KMS-11 (cell line): ENCODE results near the gene GOLT1A.

Experiments
- H2AFZ ChIP-seq: fragments of 200-600 bp; sonication (generic); 2 replicates; pipeline ENCODE4 v1.6.1; 2016; ENCODE audit warnings: antibody characterized with exemption, mixed run types, low read depth
- H3K27ac ChIP-seq: fragments of 200-600 bp; sonication (generic); 2 replicates; pipeline ENCODE4 v1.6.1; 2016; ENCODE audit warnings: mild to moderate bottlenecking, mixed run types
- H3K27me3 ChIP-seq: fragments of 200-600 bp; sonication (generic); 2 replicates; pipeline ENCODE4 v1.6.1; 2017; ENCODE audit warnings: mild to moderate bottlenecking, low read depth, mixed run types, moderate library complexity; ENCODE audit not compliant: insufficient read depth
- H3K36me3 ChIP-seq: fragments of 200-600 bp; sonication (generic); 2 replicates; pipeline ENCODE4 v1.6.1; 2017; ENCODE audit warnings: mild to moderate bottlenecking, mixed run types; ENCODE audit not compliant: insufficient read depth
- H3K4me1 ChIP-seq: fragments of 200-600 bp; sonication (generic); 2 replicates; pipeline ENCODE4 v1.6.1; 2016; ENCODE audit warnings: mild to moderate bottlenecking, low read depth, mixed run types; ENCODE audit not compliant: poor library complexity, severe bottlenecking
- H3K4me2 ChIP-seq: fragments of 200-600 bp; sonication (generic); 2 replicates; pipeline ENCODE4 v1.7.0; 2016; ENCODE audit warnings: mild to moderate bottlenecking, mixed run types
- H3K4me3 ChIP-seq: fragments of 200-600 bp; sonication (generic); IDR thresholded peaks from 2 replicates; pipeline ENCODE4 v1.6.1; 2017; ENCODE audit warnings: low read depth, low read length, mixed read lengths; ENCODE audit not compliant: insufficient read depth
- H3K79me2 ChIP-seq: fragments of 200-600 bp; sonication (generic); 2 replicates; pipeline ENCODE4 v1.6.1; 2016; ENCODE audit warnings: low read depth, mixed run types; ENCODE audit not compliant: insufficient read depth
- H3K9ac ChIP-seq: fragments of 200-600 bp; sonication (generic); 2 replicates; pipeline ENCODE4 v1.6.1; 2016; ENCODE audit warnings: mild to moderate bottlenecking, mixed run types
- H4K20me1 ChIP-seq: fragments of 200-600 bp; sonication (generic); 2 replicates; pipeline ENCODE4 v1.6.1; 2016; ENCODE audit warnings: mild to moderate bottlenecking, mixed run types; ENCODE audit not compliant: insufficient read depth
- TF ChIP-seq, protein P1 (sequence below): fragments of 200-600 bp; sonication (generic); conservative IDR thresholded peaks from 2 replicates; pipeline ENCODE4 v1.6.1; 2017; ENCODE audit warnings: low read depth, mild to moderate bottlenecking, antibody characterized with exemption, low read length, moderate library complexity, mixed read lengths

GOLT1A gene

DNA sequence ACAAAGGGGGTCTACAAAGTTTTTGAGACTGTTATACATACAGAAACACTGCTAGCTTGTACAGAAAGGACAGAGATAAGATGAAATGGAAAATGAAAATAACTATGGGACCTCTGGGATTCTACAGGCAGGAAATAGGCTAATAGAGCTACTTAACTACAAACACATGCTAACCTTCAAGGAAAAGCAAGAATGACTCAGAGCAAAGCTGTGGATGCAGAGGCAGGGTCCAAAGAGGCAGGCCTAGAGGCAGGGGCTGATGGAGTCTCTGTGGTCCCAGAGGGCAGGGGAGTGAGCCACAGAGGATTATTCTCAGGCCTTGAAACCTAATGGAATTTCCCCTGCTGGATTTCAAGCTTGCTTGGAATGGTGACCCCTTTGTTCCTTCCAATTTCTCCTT is 18.7 kb upstream of the GOLT1A start:
- no peak overlapping the region for H2AFZ ChIP-seq
- no peaks in the 10 kb centered on the region for H4K20me1 ChIP-seq
- no peaks in the 10 kb centered on the region for H3K27me3 ChIP-seq
- H3K9ac ChIP-seq, result no peak overlapping the region
- H3K36me3 ChIP-seq, result no peaks in the 10 kb centered on the region
- H3K79me2 ChIP-seq, result no peaks in the 10 kb centered on the region
- TF ChIP-seq, protein P1, sequence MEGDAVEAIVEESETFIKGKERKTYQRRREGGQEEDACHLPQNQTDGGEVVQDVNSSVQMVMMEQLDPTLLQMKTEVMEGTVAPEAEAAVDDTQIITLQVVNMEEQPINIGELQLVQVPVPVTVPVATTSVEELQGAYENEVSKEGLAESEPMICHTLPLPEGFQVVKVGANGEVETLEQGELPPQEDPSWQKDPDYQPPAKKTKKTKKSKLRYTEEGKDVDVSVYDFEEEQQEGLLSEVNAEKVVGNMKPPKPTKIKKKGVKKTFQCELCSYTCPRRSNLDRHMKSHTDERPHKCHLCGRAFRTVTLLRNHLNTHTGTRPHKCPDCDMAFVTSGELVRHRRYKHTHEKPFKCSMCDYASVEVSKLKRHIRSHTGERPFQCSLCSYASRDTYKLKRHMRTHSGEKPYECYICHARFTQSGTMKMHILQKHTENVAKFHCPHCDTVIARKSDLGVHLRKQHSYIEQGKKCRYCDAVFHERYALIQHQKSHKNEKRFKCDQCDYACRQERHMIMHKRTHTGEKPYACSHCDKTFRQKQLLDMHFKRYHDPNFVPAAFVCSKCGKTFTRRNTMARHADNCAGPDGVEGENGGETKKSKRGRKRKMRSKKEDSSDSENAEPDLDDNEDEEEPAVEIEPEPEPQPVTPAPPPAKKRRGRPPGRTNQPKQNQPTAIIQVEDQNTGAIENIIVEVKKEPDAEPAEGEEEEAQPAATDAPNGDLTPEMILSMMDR, result no peak
- no peak overlapping the region for H3K27ac ChIP-seq
- H3K4me1 ChIP-seq, result no peaks in the 10 kb centered on the region
- no peak overlapping the region for H3K4me2 ChIP-seq
- no peak overlapping the region for H3K4me3 ChIP-seq

DNA sequence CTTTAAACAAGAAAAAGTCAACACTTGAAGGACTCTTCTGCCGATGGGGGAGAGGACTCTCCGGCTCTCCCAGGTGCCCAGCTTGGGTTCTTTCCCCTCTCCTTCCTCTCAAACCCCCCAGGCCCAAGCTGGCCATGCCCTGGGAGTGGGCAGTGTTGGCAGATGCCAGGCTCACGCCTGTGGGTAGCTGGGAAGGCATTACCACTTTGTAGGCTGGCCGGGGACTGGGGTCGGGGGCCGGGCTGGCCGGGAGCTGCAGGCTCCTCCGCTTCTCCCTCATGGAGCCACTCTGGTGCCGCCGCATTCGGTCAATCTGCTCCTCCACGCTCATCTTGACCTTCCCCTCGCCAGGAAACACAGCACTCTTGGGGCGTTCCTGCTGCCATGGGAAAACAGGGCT is 16.4 kb upstream of the GOLT1A start:
- no peak overlapping the region for H3K27ac ChIP-seq
- H3K4me2 ChIP-seq, result no peak overlapping the region
- no peaks in the 10 kb centered on the region for H3K4me1 ChIP-seq
- H2AFZ ChIP-seq, result no peak overlapping the region
- no peaks in the 10 kb centered on the region for H4K20me1 ChIP-seq
- no peaks in the 10 kb centered on the region for H3K36me3 ChIP-seq
- no peaks in the 10 kb centered on the region for H3K79me2 ChIP-seq
- no peak overlapping the region for H3K9ac ChIP-seq
- no peaks in the 10 kb centered on the region for H3K27me3 ChIP-seq
- TF ChIP-seq, protein P1, result no peak
- H3K4me3 ChIP-seq, result no peak overlapping the region

DNA sequence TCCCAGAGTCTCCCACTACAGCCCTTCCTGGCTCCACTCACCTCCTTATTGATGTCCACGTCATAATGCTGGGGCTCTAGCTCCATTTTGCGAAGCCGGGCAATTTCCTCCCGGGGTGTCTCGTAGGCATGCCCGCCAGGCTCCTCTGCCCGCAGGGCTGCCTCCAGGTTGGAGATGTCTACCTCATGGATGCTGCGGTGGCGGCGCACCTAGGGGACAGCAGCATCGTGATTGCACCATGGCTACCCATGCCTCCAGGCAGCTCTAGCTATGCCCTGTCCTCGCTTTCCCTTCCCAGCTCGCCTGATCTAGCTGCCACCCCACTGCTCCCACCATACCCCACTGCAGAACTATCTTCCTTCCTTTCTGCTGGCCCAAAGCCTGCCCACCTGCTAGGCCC is 15.1 kb upstream of the GOLT1A start:
- H3K4me3 ChIP-seq, result no peak overlapping the region
- no peaks in the 10 kb centered on the region for H3K36me3 ChIP-seq
- H3K9ac ChIP-seq, result no peak overlapping the region
- no peaks in the 10 kb centered on the region for H3K79me2 ChIP-seq
- H4K20me1 ChIP-seq, result no peaks in the 10 kb centered on the region
- H3K27me3 ChIP-seq, result no peaks in the 10 kb centered on the region
- no peak overlapping the region for H3K27ac ChIP-seq
- TF ChIP-seq, protein P1, result no peak
- no peaks in the 10 kb centered on the region for H3K4me1 ChIP-seq
- H2AFZ ChIP-seq, result no peak overlapping the region
- H3K4me2 ChIP-seq, result no peak overlapping the region

DNA sequence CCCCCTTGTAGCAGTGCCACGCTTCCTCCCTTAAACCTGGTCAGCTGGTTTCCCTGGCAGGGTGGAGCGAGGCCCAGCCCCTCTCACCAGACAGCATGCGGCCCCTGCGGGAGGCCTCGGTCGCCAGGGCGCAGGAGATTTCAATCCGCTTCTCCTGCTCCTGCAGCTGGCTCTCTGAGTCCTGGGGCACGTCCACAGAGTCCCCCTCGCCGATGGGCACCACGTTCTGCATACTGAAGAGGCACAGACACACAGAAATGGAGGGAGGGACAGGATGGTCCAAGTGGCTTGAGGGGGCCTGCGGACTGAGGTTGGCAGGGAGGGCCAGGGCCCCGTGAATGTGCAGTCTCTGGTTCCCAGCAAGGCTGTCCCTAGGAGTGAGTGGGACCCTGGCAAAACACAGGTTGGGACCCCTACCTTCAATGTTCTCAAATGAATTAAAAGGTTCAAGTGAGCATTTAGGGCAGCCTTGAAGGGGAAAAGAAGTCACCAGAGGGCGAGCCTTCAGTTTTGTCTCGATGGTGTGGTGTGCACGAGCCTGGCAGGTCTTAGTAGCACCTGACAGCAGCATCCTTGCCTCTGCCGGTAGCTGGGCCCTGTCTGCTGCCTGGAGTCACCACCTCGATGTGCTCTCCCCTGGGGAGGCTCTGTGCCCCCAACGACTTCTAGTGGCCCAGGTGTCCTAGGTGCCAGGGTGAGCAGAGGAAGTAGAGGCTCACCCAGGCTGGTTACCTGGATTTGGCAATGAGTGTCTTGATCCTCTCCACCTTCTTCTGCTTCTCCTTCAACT is 14.4 kb upstream of the GOLT1A start:
- no peaks in the 10 kb centered on the region for H3K79me2 ChIP-seq
- no peaks in the 10 kb centered on the region for H3K27me3 ChIP-seq
- no peaks in the 10 kb centered on the region for H3K4me1 ChIP-seq
- no peak overlapping the region for H3K4me2 ChIP-seq
- no peak overlapping the region for H3K27ac ChIP-seq
- no peaks in the 10 kb centered on the region for H4K20me1 ChIP-seq
- TF ChIP-seq, protein P1, result no peak
- H2AFZ ChIP-seq, result no peak overlapping the region
- H3K36me3 ChIP-seq, result no peaks in the 10 kb centered on the region
- H3K4me3 ChIP-seq, result no peak overlapping the region
- no peak overlapping the region for H3K9ac ChIP-seq
